Gastrocnemius medialis (tissue), 4 donors: ENCODE results near the gene VSTM5.

Source experiments
- POLR2A ChIP-seq, 2 donors: fragments of 450-650 bp; IDR thresholded peaks; one replicate each; pipeline ENCODE4 v1.6.1; 2017; ENCODE audit warnings: antibody characterized with exemption in 2 of 2, mild to moderate bottlenecking in 2 of 2, moderate library complexity in 2 of 2
- TF ChIP-seq, protein P1 (sequence below), 5 experiments: fragments of 450-650 bp in 3 of 5; fragments of 200-600 bp in 2 of 5; sonication (generic) in 2 of 5; IDR thresholded peaks in 4 of 5; conservative IDR thresholded peaks in 1 of 5; 1 replicate in 4 of 5; 2 replicates in 1 of 5; pipeline ENCODE4 v1.5.1; 2016 to 2019; ENCODE audit warnings: antibody characterized with exemption in 5 of 5, mild to moderate bottlenecking in 3 of 5, moderate library complexity in 3 of 5

DNA sequence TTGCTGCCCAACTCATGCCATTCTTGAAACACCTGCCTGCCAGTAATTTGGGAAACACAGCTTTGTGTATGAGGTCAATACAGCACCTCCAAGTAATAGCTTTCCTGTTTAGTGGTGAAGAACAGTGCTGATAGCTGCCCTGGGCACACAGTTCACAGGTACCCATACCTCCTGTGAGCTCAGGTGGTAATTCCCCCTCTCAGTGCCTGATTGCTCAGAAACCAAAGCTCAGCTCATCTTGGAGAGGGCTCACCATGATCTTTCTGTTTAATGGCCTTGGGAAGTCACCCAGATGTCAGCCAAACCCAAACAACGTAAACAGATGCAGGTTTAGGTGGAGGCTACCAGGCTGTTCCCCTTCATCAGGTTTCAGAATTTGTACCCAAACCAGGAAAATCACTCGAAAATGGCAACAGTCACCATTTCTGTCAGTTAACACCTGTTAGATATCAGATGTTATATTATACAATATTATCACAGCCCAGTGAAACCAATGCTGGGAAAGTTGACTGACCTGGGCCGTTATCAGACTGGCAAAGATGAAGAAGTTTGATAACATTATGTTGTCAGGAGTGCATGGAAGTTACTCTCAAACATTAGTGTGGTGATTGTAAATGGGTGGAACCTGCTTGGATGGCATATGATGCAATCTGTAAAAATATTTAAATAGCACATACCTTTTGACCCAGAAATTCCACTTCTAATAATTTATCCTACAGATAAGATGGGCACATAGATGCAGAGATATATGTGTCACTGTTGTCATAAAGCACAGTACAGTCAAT lies 18.9 kb downstream of the VSTM5 start:
- TF ChIP-seq, protein P1, sequence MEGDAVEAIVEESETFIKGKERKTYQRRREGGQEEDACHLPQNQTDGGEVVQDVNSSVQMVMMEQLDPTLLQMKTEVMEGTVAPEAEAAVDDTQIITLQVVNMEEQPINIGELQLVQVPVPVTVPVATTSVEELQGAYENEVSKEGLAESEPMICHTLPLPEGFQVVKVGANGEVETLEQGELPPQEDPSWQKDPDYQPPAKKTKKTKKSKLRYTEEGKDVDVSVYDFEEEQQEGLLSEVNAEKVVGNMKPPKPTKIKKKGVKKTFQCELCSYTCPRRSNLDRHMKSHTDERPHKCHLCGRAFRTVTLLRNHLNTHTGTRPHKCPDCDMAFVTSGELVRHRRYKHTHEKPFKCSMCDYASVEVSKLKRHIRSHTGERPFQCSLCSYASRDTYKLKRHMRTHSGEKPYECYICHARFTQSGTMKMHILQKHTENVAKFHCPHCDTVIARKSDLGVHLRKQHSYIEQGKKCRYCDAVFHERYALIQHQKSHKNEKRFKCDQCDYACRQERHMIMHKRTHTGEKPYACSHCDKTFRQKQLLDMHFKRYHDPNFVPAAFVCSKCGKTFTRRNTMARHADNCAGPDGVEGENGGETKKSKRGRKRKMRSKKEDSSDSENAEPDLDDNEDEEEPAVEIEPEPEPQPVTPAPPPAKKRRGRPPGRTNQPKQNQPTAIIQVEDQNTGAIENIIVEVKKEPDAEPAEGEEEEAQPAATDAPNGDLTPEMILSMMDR (IDR thresholded peaks at IDR 0.05 in 4 of 5, conservative IDR thresholded peaks at IDR 0.05 in 1 of 5), result no peak
- TF ChIP-seq POLR2A (IDR thresholded peaks at IDR 0.05), result no peak
